ENCODE data around the gene C9orf153.

Gene C9orf153

DNA sequence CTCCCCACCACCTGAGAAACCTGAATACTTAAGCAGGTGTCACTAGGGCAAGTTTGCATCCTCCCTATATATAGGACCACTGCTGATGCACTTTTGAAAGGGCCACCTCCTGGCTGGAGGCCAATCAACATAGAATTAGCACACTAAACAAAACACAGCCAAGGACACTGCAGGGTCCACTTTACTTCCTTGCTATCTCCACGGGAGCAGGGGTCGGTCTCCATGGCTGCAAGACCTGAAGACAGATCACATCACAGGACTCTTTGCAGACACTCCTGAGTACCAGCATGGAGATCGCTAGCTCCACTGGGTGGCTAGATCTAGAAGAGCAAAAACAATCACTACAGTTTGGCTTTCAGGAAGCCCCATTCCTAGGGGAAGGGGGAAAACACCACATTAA, 72.3 kb downstream of the C9orf153 start:
- DNase-seq (ENCODE audit: low read depth), result no peak

DNA sequence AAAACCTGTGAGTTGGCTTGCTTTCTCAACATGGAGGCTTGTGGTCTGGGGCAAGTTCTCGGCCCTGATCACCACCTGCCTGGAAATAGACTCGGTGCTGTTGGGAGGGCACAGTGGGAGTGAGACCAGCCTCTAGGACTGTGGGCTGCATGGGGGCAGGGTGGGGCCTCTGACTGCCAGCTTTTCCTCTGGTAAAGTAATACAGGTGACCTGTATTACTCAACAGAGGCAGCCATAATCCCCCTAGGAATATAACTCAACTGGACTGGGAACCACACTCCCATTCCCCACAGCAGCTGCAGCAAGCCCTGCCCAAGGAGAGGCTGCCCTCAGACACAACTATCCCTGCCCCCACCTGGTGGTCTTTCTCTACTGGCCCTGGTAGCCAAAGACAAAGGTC, 72.8 kb downstream of the C9orf153 start:
- no peak for DNase-seq (ENCODE audit: low read depth)

DNA sequence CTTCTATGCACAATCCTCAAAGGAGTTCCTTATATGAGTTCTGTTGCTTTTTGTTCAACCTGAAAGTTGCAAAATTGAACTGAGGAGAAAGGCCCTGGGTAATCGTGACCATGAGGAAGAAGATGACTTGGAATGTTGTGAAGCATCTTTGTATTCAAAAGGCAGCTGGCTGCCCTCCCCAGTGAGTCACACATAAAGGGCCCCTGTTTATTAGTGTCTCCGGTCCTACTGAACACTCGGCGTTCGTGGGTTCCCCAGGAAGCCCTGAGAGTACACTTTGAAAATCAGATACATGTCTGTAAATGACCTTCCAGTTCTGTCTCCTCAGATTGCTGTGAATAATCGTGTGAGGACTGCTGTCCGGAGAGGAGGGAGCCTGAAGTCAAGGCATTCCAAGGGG, 73.6 kb downstream of the C9orf153 start:
- no peak for DNase-seq (ENCODE audit: low read depth)

DNA sequence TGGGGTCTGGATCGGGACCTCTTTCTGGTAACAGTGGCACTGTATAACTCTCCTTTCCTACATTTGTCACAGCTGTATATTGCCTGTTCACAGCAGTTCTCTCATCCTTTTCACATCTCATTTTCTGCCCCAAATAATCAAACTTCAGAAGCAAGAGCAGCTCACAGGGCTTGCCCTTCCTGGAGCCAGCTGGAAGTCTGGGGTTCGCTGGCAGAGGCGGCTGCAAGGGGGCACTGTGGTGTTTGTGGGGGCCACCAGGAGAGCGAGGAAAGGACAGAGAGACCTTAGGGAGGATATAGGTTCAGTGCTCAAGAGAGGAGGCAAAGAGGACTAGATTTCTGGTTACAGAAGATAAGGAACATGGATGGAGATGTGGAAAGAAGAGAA, 75.3 kb downstream of the C9orf153 start:
- no peak for DNase-seq (ENCODE audit: low read depth)

DNA sequence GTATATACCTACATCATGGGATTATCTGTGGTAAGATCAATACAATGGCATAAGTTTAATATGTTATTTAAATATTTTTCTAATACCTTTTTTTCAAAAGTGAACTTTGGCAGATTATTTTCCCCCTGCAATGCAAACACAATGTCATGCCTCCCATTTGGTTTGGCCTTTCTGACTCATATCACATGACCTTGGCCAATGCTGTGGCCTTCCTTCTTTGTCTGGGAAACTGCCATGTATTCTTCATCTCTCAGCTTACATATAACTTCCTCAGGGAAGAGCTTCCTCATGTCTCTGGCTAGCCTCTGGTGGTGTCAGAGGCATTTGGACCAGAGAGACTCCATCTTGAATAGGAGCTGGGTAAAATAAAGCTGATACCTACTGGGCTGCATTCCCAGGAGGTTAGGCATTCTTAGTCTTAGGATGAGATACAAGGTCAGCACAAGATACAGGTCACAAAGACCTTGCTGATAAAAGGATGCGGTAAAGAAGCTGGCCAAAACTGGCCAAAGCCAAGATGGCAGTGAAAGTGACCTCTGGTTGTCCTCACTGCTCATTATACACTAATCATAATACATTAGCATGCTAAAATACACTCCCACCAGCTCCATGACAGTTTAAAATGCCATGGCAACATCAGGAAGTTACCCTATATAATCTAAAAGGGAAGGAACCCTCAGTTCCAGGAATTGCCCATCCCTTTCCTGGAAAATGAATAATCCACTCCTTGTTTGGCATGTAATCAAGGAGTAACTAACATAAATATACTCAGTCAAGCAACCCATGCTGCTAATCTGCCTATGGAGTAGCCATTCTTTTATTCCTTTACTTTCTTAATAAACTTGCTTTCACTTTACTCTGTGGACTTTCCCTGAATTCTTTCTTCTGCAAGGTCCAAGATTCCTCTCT, 76.0 kb downstream of the C9orf153 start:
- DNase-seq (ENCODE audit: low read depth), result no peak

DNA sequence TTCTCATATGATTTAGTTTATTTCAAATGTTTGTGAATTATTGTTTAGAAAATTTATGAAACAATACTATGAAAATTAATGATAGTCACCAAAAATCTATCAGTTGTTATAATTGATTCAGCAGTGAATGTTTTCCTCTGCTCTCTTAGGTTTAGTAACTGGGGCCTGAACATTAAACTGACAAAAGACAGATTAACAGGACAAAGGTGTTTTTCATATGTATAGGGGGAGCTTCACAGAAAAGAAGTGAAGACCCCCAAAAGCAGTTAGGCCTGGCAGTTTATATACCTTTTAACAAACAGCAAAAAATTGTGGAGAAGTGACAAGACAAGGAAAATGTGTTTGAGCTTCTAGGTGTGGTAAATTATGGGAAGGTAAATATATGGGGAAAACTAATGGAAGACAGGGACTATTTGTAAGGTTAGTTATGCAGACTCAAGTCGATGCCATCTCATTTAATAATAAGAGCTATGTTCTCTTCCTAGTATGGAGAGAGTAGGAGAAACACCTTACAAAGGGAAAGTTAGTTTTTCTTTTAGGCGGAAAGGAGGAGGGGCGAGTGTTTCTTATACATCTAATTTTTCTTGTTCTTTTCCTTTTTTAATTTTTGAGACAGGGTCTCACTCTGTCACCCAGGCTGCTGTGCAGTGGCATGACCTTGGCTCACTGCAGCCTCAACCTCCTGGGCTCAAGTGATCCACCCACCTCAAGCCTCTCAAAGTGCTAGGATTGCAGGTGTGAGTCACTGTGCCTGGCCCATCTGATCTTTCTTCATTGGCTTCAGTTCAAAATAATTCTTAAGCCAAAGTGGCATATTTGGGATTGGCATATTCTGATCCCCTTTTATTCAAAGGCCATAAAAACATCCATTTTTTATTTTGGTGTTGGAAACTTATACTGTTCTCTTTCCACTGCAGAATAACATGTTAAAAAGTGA, 77.8 kb downstream of the C9orf153 start:
- no peak for DNase-seq (ENCODE audit: low read depth)

DNA sequence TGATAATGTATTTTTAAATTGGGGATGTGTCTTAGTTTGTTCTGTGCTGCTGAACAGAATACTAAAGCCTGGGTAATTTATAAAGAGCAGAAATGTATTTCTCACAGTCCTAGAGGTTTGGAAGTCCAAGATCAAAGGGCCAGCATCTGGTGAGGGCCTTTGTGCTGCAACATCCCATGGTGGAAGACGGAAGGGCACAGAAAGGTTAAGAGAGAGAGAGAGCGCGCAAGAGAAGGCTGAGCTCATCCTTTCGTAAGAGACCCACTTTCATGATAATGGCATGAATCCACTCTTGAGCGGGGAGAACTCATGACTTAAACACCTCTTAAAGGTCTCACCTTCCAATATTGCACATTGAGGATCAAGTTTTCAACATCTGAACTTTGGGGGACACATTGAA, 81.0 kb downstream of the C9orf153 start:
- DNase-seq (ENCODE audit: low read depth), result no peak

DNA sequence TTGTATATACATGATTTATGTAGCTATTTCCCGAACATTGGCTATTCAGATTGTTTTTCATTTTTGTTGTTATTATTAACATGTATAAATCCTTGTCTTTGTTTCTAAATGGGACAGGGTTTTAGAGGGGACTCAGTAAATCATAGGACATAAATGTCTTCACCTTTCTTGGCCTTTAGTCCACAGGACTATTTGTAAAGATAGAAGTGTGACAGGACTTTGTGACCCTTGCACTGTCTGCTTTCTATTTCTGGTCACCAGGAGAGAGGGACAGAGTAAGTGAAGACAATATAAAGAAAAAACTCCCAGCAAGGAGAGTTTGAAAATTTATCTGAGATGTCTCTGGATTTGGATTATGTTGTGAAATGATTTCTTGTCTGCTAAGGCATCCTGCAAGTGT, 81.5 kb downstream of the C9orf153 start:
- no peak for DNase-seq (ENCODE audit: low read depth)

DNA sequence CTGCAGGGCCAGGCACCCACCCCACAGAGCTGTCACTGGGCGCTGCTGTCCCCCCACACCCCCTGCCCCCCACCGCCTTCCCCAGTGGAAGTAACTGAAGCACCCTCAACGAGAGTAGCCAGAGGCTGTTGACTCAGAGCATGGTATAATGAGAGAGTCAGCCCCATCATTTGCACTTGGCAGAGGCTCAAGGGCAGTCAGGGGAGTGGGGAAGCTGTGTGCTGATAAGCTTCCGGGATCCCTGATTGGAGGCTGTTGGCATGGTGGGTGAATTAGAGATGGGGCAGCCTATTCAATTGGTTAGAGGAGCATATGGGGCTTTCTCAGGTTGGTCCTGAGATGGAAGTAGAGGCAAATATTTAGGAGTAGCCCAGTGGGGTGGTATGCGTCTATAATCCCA, 83.0 kb downstream of the C9orf153 start:
- no peak for DNase-seq (ENCODE audit: low read depth)

DNA sequence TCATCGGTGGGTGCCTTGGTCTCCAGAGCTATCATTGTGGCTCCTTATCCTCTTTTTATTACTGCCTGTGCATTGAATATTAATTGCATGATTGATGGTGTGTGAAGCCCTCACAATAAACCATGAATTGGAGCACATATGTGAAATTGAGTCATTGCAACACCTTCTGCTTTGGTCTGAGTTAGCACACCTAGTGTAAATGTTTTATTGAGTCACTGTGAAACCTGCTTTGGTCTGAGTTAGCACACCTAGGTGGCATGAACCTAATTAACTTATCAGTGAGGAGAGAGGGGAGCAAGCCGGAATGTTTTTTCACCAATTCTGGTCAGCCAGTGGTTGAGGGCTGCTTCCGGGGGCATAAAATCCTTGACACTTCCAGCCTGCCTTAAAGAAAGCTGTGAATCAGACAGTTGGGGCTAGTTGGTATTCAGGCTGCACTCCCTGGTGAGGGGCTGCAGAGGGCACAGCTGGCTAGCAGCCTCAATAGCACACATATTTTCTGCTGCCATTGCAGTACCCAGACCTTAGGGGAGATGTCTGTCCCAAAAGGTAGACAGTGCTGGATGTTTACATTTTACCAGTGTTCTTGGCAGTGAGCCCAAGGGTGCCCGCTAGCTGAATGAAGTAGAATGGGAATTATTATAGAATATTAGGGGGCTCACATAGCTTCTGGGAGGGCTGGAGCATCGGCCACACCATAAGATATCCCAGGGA, 83.6 kb downstream of the C9orf153 start:
- DNase-seq (ENCODE audit: low read depth), result no peak

DNA sequence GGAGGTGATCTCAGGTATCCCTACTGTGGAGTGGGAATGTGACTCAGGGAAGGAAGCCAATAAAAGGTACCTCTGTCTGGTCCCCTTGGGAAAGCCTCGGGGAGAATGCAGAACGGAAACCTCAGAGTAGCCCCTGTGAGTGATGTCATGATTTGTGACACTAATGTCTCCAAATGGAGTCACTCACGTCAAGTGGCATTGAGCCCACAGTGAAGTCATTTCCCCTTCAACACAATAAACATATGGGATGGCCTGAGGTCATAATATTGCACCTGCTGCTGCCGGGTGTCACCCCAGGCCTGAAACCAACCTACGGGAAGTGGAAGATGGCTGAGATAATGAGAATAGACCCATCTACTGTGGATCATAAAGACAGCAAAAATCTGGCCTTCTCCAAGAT, 84.2 kb downstream of the C9orf153 start:
- no peak for DNase-seq (ENCODE audit: low read depth)
